Caco-2 (cell line): Measurements from ENCODE around the gene MED17. TPM values are rescaled to one million over a fixed set of nuclear protein-coding genes. Genes with fewer than 3 reads are reported as not detected.

Experiments
- BruUV-seq: library from RNA; stranded (reverse); fragments of 400-500 nt; replicated peaks from 2 replicates; lab custom pipeline; 2021; lab: Mats Ljungman, UMichigan
- CTCF ChIA-PET: fragments of 300-600 bp; sonication (Branson Sonifier 250); formaldehyde crosslinking; loops from one replicate; lab custom pipeline; 2022; ENCODE audit warnings: antibody characterized with exemption; lab: Charles Lee
- POLR2A ChIA-PET: fragments of 300-600 bp; sonication (Branson Sonifier 250); formaldehyde crosslinking; loops from one replicate; lab custom pipeline; 2022; ENCODE audit warnings: antibody characterized with exemption; lab: Charles Lee
- DNase-seq, 2 experiments: peaks; one replicate each; pipeline versions ENCODE4 v3.0.0 to v3.0.0-alpha.2; 2020 to 2022
- H3K27me3 ChIP-seq: replicated peaks from 2 replicates; pipeline ENCODE4 v1.6.0; 2011; ENCODE audit warnings: low read length; ENCODE audit not compliant: control insufficient read depth, insufficient read depth
- H3K36me3 ChIP-seq: 2 replicates; pipeline ENCODE4 v1.5.1; 2011; ENCODE audit warnings: low read length; ENCODE audit not compliant: control insufficient read depth, insufficient read depth
- H3K4me1 ChIP-seq: fragments of 250-450 bp; sonication (Bioruptor Pico); 2 replicates; pipeline ENCODE4 v1.5.1; 2020; ENCODE audit warnings: mild to moderate bottlenecking
- H3K4me3 ChIP-seq: 2 replicates; pipeline ENCODE4 v1.5.1; 2011; ENCODE audit warnings: low read depth, mild to moderate bottlenecking, control low read depth, low read length
- H3K9me3 ChIP-seq: fragments of 250-450 bp; sonication (Bioruptor Pico); 2 replicates; pipeline ENCODE4 v1.5.1; 2020; ENCODE audit warnings: mild to moderate bottlenecking, moderate library complexity
- H3K27ac Mint-ChIP-seq: one replicate; pipeline ENCODE4 v1.8.0; 2022; ENCODE audit warnings: mixed read lengths; ENCODE audit not compliant: unreplicated experiment
- H3K27me3 Mint-ChIP-seq: one replicate; pipeline ENCODE4 v1.8.0; 2022; ENCODE audit warnings: mixed read lengths; ENCODE audit not compliant: insufficient read depth, unreplicated experiment
- H3K36me3 Mint-ChIP-seq: one replicate; pipeline ENCODE4 v1.8.0; 2022; ENCODE audit warnings: mild to moderate bottlenecking, mixed read lengths; ENCODE audit not compliant: insufficient read depth, unreplicated experiment
- H3K4me1 Mint-ChIP-seq: one replicate; pipeline ENCODE4 v1.8.0; 2022; ENCODE audit warnings: low read depth, mixed read lengths; ENCODE audit not compliant: unreplicated experiment
- H3K4me3 Mint-ChIP-seq: one replicate; pipeline ENCODE4 v1.8.0; 2022; ENCODE audit warnings: mild to moderate bottlenecking, moderate library complexity, mixed read lengths; ENCODE audit not compliant: unreplicated experiment
- H3K9me3 Mint-ChIP-seq: one replicate; pipeline ENCODE4 v1.8.0; 2022; ENCODE audit warnings: mixed read lengths; ENCODE audit not compliant: unreplicated experiment
- CTCF ChIP-seq, 2 experiments: fragments of 200-600 bp in 1 of 2; IDR thresholded peaks; 1 replicate in 1 of 2; 2 replicates in 1 of 2; pipeline versions ENCODE4 v1.5.1 to v1.8.0; 2011 to 2022; ENCODE audit warnings: antibody characterized with exemption in 1 of 2, control low read depth in 1 of 2, inconsistent platforms in 1 of 2, low read depth in 1 of 2, low read length in 1 of 2, mild to moderate bottlenecking in 1 of 2, moderate library complexity in 1 of 2; ENCODE audit not compliant: insufficient read depth in 1 of 2, severe bottlenecking in 1 of 2, unreplicated experiment in 1 of 2
- intact Hi-C: fragments of 100-400 bp; cut with micrococcal nuclease; formaldehyde crosslinking; loops from one replicate; pipeline ENCODE4 v1.10.0; 2022; ENCODE audit not compliant: unreplicated experiment
- total RNA-seq: library from RNA; stranded (reverse); gene quantifications from 2 replicates; pipeline ENCODE4 v1.2.3, GENCODE V29; 2022

MED17 gene
- total RNA-seq, 1 experiment from 2014 or later: 54.0 TPM

GRCh38 chr11:93735627-93736026 lies 48.5 kb upstream of the MED17 start:
- Histone ChIP-seq H3K4me1 (peaks cover 51% of the 10 kb centered on the region), H3K36me3 (peaks cover 17% of the 10 kb centered on the region), H3K9me3 (no peaks in the 10 kb centered on the region), H3K4me3 (no peak overlapping the region), H3K27me3 (no peaks in the 10 kb centered on the region)
- H3K27me3 Mint-ChIP-seq: no peaks in the 10 kb centered on the region
- peaks cover 56% of the 10 kb centered on the region for H3K4me1 Mint-ChIP-seq
- H3K27ac Mint-ChIP-seq: no peak overlapping the region
- peak overlapping the region; percentile 89 for H3K4me3 Mint-ChIP-seq
- CTCF ChIA-PET: no interaction called here
- POLR2A ChIA-PET: no interaction called here
- TF ChIP-seq CTCF (IDR thresholded peaks at IDR 0.05; ENCODE audit: insufficient read depth in 1 of 2, low read depth in 1 of 2, low read length in 1 of 2, severe bottlenecking in 1 of 2, unreplicated experiment in 1 of 2): no peak
- H3K36me3 Mint-ChIP-seq: peaks cover 100% of the 10 kb centered on the region
- intact Hi-C loops: no loop called here
- no peaks in the 10 kb centered on the region for H3K9me3 Mint-ChIP-seq
- no TSS peak for BruUV-seq
- no peak for DNase-seq

- H3K9me3 ChIP-seq: no peaks in the 10 kb centered on the region
- H3K27me3 Mint-ChIP-seq: no peaks in the 10 kb centered on the region
- peaks cover 17% of the 10 kb centered on the region for H3K36me3 ChIP-seq
- TF ChIP-seq CTCF (IDR thresholded peaks at IDR 0.05; ENCODE audit: insufficient read depth in 1 of 2, low read depth in 1 of 2, low read length in 1 of 2, severe bottlenecking in 1 of 2, unreplicated experiment in 1 of 2): no peak
- no peak for DNase-seq
- no peak overlapping the region for H3K27ac Mint-ChIP-seq
- CTCF ChIA-PET: interaction anchor here (0.6 kb wide), 1 partner anchor 15 kb away, joined by 10 read pairs; no protein-coding TSS in a partner anchor
- H3K4me1 Mint-ChIP-seq: peaks cover 56% of the 10 kb centered on the region
- POLR2A ChIA-PET: interaction anchor here (0.6 kb wide), 2 partner anchors 113 to 1428 kb away, joined by 6 to 11 read pairs; no protein-coding TSS in a partner anchor
- H3K36me3 Mint-ChIP-seq: peaks cover 100% of the 10 kb centered on the region
- peaks cover 51% of the 10 kb centered on the region for H3K4me1 ChIP-seq
- H3K9me3 Mint-ChIP-seq: no peaks in the 10 kb centered on the region
- H3K4me3 Mint-ChIP-seq: peak overlapping the region; percentile 89
- BruUV-seq: no TSS peak
- no peak overlapping the region for H3K4me3 ChIP-seq
- H3K27me3 ChIP-seq: no peaks in the 10 kb centered on the region
- intact Hi-C loops: no loop called here
These were observed 48.0 kb upstream of the MED17 start for GRCh38 chr11:93736129-93736528.

GRCh38 chr11:93737904-93738612 lies 46.0 kb upstream of the MED17 start:
- CTCF ChIA-PET: no interaction called here
- no peaks in the 10 kb centered on the region for H3K27me3 Mint-ChIP-seq

More at GRCh38 chr11:93737904-93738612, 46.0 kb upstream of the MED17 start:
- H3K9me3 ChIP-seq: no peaks in the 10 kb centered on the region
- DNase-seq: no peak
- H3K27me3 ChIP-seq: no peaks in the 10 kb centered on the region
- no TSS peak for BruUV-seq
- Mint-ChIP-seq H3K36me3 (peaks cover 94% of the 10 kb centered on the region), H3K4me3 (peak overlapping the region; percentile 89), H3K27ac (peak overlapping the region; percentile 98), H3K9me3 (no peaks in the 10 kb centered on the region), H3K4me1 (peaks cover 48% of the 10 kb centered on the region)
- H3K36me3 ChIP-seq: peaks cover 12% of the 10 kb centered on the region; the same call in 1 of the 2 replicates
- TF ChIP-seq CTCF (IDR thresholded peaks at IDR 0.05; ENCODE audit: insufficient read depth in 1 of 2, low read depth in 1 of 2, low read length in 1 of 2, severe bottlenecking in 1 of 2, unreplicated experiment in 1 of 2): no peak
- intact Hi-C loops: no loop called here
- H3K4me3 ChIP-seq: no peak overlapping the region
- POLR2A ChIA-PET: interaction anchor here (0.7 to 1.1 kb wide), 2 partner anchors 9 to 48 kb away, joined by 3 to 10 read pairs; no protein-coding TSS in a partner anchor
- H3K4me1 ChIP-seq: peaks cover 44% of the 10 kb centered on the region
